Caco-2 (cell line): ENCODE data around the gene TNFRSF25. TPM values are rescaled to one million over a fixed set of nuclear protein-coding genes. Genes with fewer than 3 reads are reported as not detected.
"Not testable (repeated sequence)": the region's sequence is repeated elsewhere in the genome, so short reads cannot be mapped to it uniquely, and the experiment has no call there.

Source experiments
- BruUV-seq: library from RNA; stranded (reverse); fragments of 400-500 nt; replicated peaks from 2 replicates; lab custom pipeline; 2021; lab: Mats Ljungman, UMichigan
- CTCF ChIA-PET: fragments of 300-600 bp; sonication (Branson Sonifier 250); formaldehyde crosslinking; loops from one replicate; lab custom pipeline; 2022; ENCODE audit warnings: antibody characterized with exemption; lab: Charles Lee
- POLR2A ChIA-PET: fragments of 300-600 bp; sonication (Branson Sonifier 250); formaldehyde crosslinking; loops from one replicate; lab custom pipeline; 2022; ENCODE audit warnings: antibody characterized with exemption; lab: Charles Lee
- DNase-seq, 2 experiments: peaks; one replicate each; pipeline versions ENCODE4 v3.0.0 to v3.0.0-alpha.2; 2020 to 2022
- H3K27me3 ChIP-seq: replicated peaks from 2 replicates; pipeline ENCODE4 v1.6.0; 2011; ENCODE audit warnings: low read length; ENCODE audit not compliant: control insufficient read depth, insufficient read depth
- H3K36me3 ChIP-seq: 2 replicates; pipeline ENCODE4 v1.5.1; 2011; ENCODE audit warnings: low read length; ENCODE audit not compliant: control insufficient read depth, insufficient read depth
- H3K4me1 ChIP-seq: fragments of 250-450 bp; sonication (Bioruptor Pico); 2 replicates; pipeline ENCODE4 v1.5.1; 2020; ENCODE audit warnings: mild to moderate bottlenecking
- H3K4me3 ChIP-seq: 2 replicates; pipeline ENCODE4 v1.5.1; 2011; ENCODE audit warnings: low read depth, mild to moderate bottlenecking, control low read depth, low read length
- H3K9me3 ChIP-seq: fragments of 250-450 bp; sonication (Bioruptor Pico); 2 replicates; pipeline ENCODE4 v1.5.1; 2020; ENCODE audit warnings: mild to moderate bottlenecking, moderate library complexity
- H3K27ac Mint-ChIP-seq: one replicate; pipeline ENCODE4 v1.8.0; 2022; ENCODE audit warnings: mixed read lengths; ENCODE audit not compliant: unreplicated experiment
- H3K27me3 Mint-ChIP-seq: one replicate; pipeline ENCODE4 v1.8.0; 2022; ENCODE audit warnings: mixed read lengths; ENCODE audit not compliant: insufficient read depth, unreplicated experiment
- H3K36me3 Mint-ChIP-seq: one replicate; pipeline ENCODE4 v1.8.0; 2022; ENCODE audit warnings: mild to moderate bottlenecking, mixed read lengths; ENCODE audit not compliant: insufficient read depth, unreplicated experiment
- H3K4me1 Mint-ChIP-seq: one replicate; pipeline ENCODE4 v1.8.0; 2022; ENCODE audit warnings: low read depth, mixed read lengths; ENCODE audit not compliant: unreplicated experiment
- H3K4me3 Mint-ChIP-seq: one replicate; pipeline ENCODE4 v1.8.0; 2022; ENCODE audit warnings: mild to moderate bottlenecking, moderate library complexity, mixed read lengths; ENCODE audit not compliant: unreplicated experiment
- H3K9me3 Mint-ChIP-seq: one replicate; pipeline ENCODE4 v1.8.0; 2022; ENCODE audit warnings: mixed read lengths; ENCODE audit not compliant: unreplicated experiment
- CTCF ChIP-seq, 2 experiments: fragments of 200-600 bp in 1 of 2; IDR thresholded peaks; 1 replicate in 1 of 2; 2 replicates in 1 of 2; pipeline versions ENCODE4 v1.5.1 to v1.8.0; 2011 to 2022; ENCODE audit warnings: antibody characterized with exemption in 1 of 2, control low read depth in 1 of 2, inconsistent platforms in 1 of 2, low read depth in 1 of 2, low read length in 1 of 2, mild to moderate bottlenecking in 1 of 2, moderate library complexity in 1 of 2; ENCODE audit not compliant: insufficient read depth in 1 of 2, severe bottlenecking in 1 of 2, unreplicated experiment in 1 of 2
- intact Hi-C: fragments of 100-400 bp; cut with micrococcal nuclease; formaldehyde crosslinking; loops from one replicate; pipeline ENCODE4 v1.10.0; 2022; ENCODE audit not compliant: unreplicated experiment
- total RNA-seq: library from RNA; stranded (reverse); gene quantifications from 2 replicates; pipeline ENCODE4 v1.2.3, GENCODE V29; 2022

Gene TNFRSF25
- total RNA-seq, 1 experiment from 2014 or later = 16.3 TPM

- CTCF ChIA-PET, POLR2A ChIA-PET, H3K27me3 ChIP-seq, BruUV-seq, H3K4me3 ChIP-seq, H3K9me3 ChIP-seq, H3K4me3 Mint-ChIP-seq, H3K27ac Mint-ChIP-seq, H3K27me3 Mint-ChIP-seq, DNase-seq, H3K36me3 Mint-ChIP-seq, H3K4me1 ChIP-seq, intact Hi-C loops, H3K36me3 ChIP-seq, H3K9me3 Mint-ChIP-seq: not testable (repeated sequence)
- H3K4me1 Mint-ChIP-seq = peaks cover 13% of the 10 kb centered on the region
Measured at GRCh38 chr1:6436277-6436676, 29.7 kb downstream of the TNFRSF25 start.

- H3K4me3 ChIP-seq = no peak overlapping the region
- Mint-ChIP-seq H3K36me3 (no peaks in the 10 kb centered on the region), H3K9me3 (no peaks in the 10 kb centered on the region), H3K4me3 (no peak overlapping the region), H3K27ac (no peak overlapping the region), H3K4me1 (peaks cover 13% of the 10 kb centered on the region), H3K27me3 (no peaks in the 10 kb centered on the region)
- CTCF ChIA-PET = no interaction called here
- no peak for TF ChIP-seq CTCF (IDR thresholded peaks at IDR 0.05; ENCODE audit: insufficient read depth in 1 of 2, low read depth in 1 of 2, low read length in 1 of 2, severe bottlenecking in 1 of 2, unreplicated experiment in 1 of 2)
- POLR2A ChIA-PET = no interaction called here
- H3K36me3 ChIP-seq = no peaks in the 10 kb centered on the region
- intact Hi-C loops = no loop called here
- H3K9me3 ChIP-seq = no peaks in the 10 kb centered on the region
- no peaks in the 10 kb centered on the region for H3K4me1 ChIP-seq
- H3K27me3 ChIP-seq = no peaks in the 10 kb centered on the region
- DNase-seq = no peak
- BruUV-seq = no TSS peak
Measured at GRCh38 chr1:6435547-6435946, 30.4 kb downstream of the TNFRSF25 start.

GRCh38 chr1:6435129-6435528 is 30.8 kb downstream of the TNFRSF25 start:
- DNase-seq = no peak
- H3K36me3 ChIP-seq = no peaks in the 10 kb centered on the region
- H3K9me3 ChIP-seq = no peaks in the 10 kb centered on the region
- Mint-ChIP-seq H3K4me3 (no peak overlapping the region), H3K27me3 (no peaks in the 10 kb centered on the region), H3K9me3 (no peaks in the 10 kb centered on the region), H3K4me1 (peaks cover 13% of the 10 kb centered on the region), H3K27ac (no peak overlapping the region), H3K36me3 (no peaks in the 10 kb centered on the region)
- ChIA-PET POLR2A (no interaction called here), CTCF (interaction anchor here (0.5 kb wide), 1 partner anchor 206 kb away, joined by 5 read pairs; no protein-coding TSS in a partner anchor)
- H3K4me3 ChIP-seq = no peak overlapping the region
- no TSS peak for BruUV-seq
- intact Hi-C loops = no loop called here
- no peaks in the 10 kb centered on the region for H3K4me1 ChIP-seq
- no peaks in the 10 kb centered on the region for H3K27me3 ChIP-seq
- TF ChIP-seq CTCF (IDR thresholded peaks at IDR 0.05; ENCODE audit: insufficient read depth in 1 of 2, low read depth in 1 of 2, low read length in 1 of 2, severe bottlenecking in 1 of 2, unreplicated experiment in 1 of 2) = no peak

- Histone ChIP-seq H3K9me3 (no peaks in the 10 kb centered on the region), H3K27me3 (no peaks in the 10 kb centered on the region), H3K4me1 (no peaks in the 10 kb centered on the region), H3K4me3 (no peak overlapping the region), H3K36me3 (no peaks in the 10 kb centered on the region)
- intact Hi-C loops = no loop called here
- ChIA-PET CTCF (no interaction called here), POLR2A (no interaction called here)
- TF ChIP-seq CTCF (IDR thresholded peaks at IDR 0.05; ENCODE audit: insufficient read depth in 1 of 2, low read depth in 1 of 2, low read length in 1 of 2, severe bottlenecking in 1 of 2, unreplicated experiment in 1 of 2) = no peak
- Mint-ChIP-seq H3K27ac (no peak overlapping the region), H3K9me3 (no peaks in the 10 kb centered on the region), H3K27me3 (no peaks in the 10 kb centered on the region), H3K36me3 (no peaks in the 10 kb centered on the region), H3K4me3 (no peak overlapping the region), H3K4me1 (peaks cover 8% of the 10 kb centered on the region)
- no peak for DNase-seq
- BruUV-seq = no TSS peak
Measured at GRCh38 chr1:6434186-6434585, 31.8 kb downstream of the TNFRSF25 start.

GRCh38 chr1:6431645-6432579 is 34.1 kb downstream of the TNFRSF25 start:
- H3K4me1 Mint-ChIP-seq, H3K4me3 Mint-ChIP-seq, H3K4me1 ChIP-seq, H3K27me3 ChIP-seq, H3K36me3 Mint-ChIP-seq, H3K27me3 Mint-ChIP-seq, intact Hi-C loops, H3K9me3 Mint-ChIP-seq, H3K9me3 ChIP-seq, BruUV-seq, POLR2A ChIA-PET, H3K4me3 ChIP-seq, DNase-seq, H3K27ac Mint-ChIP-seq, H3K36me3 ChIP-seq: not testable (repeated sequence)
- CTCF ChIA-PET = interaction anchor here (0.7 to 1.1 kb wide), 2 partner anchors 8 to 10 kb away, joined by 3 to 5 read pairs; no protein-coding TSS in a partner anchor
